Prostate gland (tissue), 2 donors: ENCODE measurements around the gene UAP1L1. TPM values are rescaled to one million over a fixed set of nuclear protein-coding genes. Genes with fewer than 3 reads are reported as not detected.
A peak's percentile ranks its signal among the peaks of the same experiment; 100 is the strongest.

ENCODE experiments used
- DNase-seq: peaks from one replicate; pipeline ENCODE4 v3.0.0-alpha.2; 2019; ENCODE audit warnings: low spot score
- H3K27ac ChIP-seq, 2 donors: fragments of 200-600 bp; sonication (generic); 2 replicates each; pipeline ENCODE4 v1.5.1; 2017 to 2019
- H3K27me3 ChIP-seq: fragments of 200-600 bp; sonication (generic); replicated peaks from 2 replicates; pipeline ENCODE4 v1.5.1; 2019; ENCODE audit not compliant: insufficient read depth
- H3K36me3 ChIP-seq, 2 donors: fragments of 200-600 bp; sonication (generic); 1 replicate in 1 of 2; 2 replicates in 1 of 2; pipeline versions ENCODE4 v1.5.1 to v1.8.1; 2017 to 2019
- H3K4me1 ChIP-seq: fragments of 200-600 bp; sonication (generic); replicated peaks from 2 replicates; pipeline ENCODE4 v1.5.1; 2019
- H3K4me3 ChIP-seq, 2 donors: fragments of 200-600 bp; sonication (generic); 2 replicates each; pipeline ENCODE4 v1.5.1; 2017 to 2019
- H3K9me3 ChIP-seq: fragments of 200-600 bp; sonication (generic); 2 replicates; pipeline ENCODE4 v1.5.1; 2017
- POLR2A ChIP-seq: fragments of 450-650 bp; IDR thresholded peaks from one replicate; pipeline ENCODE4 v1.6.1; 2016; ENCODE audit warnings: antibody characterized with exemption, mild to moderate bottlenecking
- POLR2AphosphoS5 ChIP-seq: sonication (generic); formaldehyde crosslinking; IDR thresholded peaks from one replicate; pipeline ENCODE4 v1.6.1; 2017; ENCODE audit warnings: antibody characterized with exemption
- WGBS: methylation state at CpG from one replicate; pipeline ENCODE4 v1.1.5; 2018; 5-methylcytosine and 5-hydroxymethylcytosine counted together
- intact Hi-C: fragments of 100-400 bp; cut with DNase I; formaldehyde crosslinking; loops from one replicate; pipeline ENCODE4 v1.14.2; 2022
- total RNA-seq, 2 donors: library from RNA; depleted of rRNA; stranded (reverse); fragments of >200 nt; gene quantifications; one replicate each; pipeline ENCODE4 v1.1.0, GENCODE V29; 2016
- TF ChIP-seq, protein P1 (sequence below), 4 experiments: fragments of 200-600 bp in 2 of 4; fragments of 450-650 bp in 2 of 4; sonication (generic) in 2 of 4; IDR thresholded peaks; 1 replicate in 3 of 4; 2 replicates in 1 of 4; pipeline ENCODE4 v1.5.1; 2016 to 2019; ENCODE audit warnings: antibody characterized with exemption in 4 of 4, mild to moderate bottlenecking in 2 of 4, moderate library complexity in 2 of 4

Gene UAP1L1
- total RNA-seq, 2 donors from 2014 or later: 8.2 to 19.9 TPM

DNA sequence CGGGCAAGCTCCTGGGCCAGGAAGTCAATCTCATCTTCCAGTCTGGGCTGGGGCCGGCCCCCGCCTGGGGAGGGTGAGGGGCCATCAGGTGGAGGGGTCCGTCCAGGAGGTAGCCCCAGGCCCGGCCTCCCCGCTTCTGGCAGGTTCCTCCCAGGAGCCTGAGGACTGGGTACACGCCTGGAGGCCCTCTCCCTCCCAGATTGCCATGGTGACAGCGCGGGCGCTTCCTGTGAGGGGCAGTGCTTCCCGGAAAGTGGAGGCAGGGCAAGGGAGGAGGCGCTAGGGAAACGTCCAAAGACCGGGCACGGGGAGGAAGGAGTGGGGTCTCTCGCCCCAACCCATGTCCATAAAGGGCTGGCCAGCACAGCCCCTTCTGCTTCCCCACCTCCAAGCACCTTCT is 36.2 kb upstream of the UAP1L1 start:
- Histone ChIP-seq H3K4me3 (no peak overlapping the region), H3K36me3 (peaks cover 5 to 8% of the 10 kb centered on the region in 2 donors), H3K9me3 (no peaks in the 10 kb centered on the region), H3K27ac (peak overlapping the region in 1 of 2 donors; percentile 17), H3K4me1 (peaks cover 17% of the 10 kb centered on the region), H3K27me3 (no peaks in the 10 kb centered on the region)
- TF ChIP-seq POLR2A (no peak), POLR2AphosphoS5 (no peak)
- TF ChIP-seq, protein P1, sequence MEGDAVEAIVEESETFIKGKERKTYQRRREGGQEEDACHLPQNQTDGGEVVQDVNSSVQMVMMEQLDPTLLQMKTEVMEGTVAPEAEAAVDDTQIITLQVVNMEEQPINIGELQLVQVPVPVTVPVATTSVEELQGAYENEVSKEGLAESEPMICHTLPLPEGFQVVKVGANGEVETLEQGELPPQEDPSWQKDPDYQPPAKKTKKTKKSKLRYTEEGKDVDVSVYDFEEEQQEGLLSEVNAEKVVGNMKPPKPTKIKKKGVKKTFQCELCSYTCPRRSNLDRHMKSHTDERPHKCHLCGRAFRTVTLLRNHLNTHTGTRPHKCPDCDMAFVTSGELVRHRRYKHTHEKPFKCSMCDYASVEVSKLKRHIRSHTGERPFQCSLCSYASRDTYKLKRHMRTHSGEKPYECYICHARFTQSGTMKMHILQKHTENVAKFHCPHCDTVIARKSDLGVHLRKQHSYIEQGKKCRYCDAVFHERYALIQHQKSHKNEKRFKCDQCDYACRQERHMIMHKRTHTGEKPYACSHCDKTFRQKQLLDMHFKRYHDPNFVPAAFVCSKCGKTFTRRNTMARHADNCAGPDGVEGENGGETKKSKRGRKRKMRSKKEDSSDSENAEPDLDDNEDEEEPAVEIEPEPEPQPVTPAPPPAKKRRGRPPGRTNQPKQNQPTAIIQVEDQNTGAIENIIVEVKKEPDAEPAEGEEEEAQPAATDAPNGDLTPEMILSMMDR (IDR thresholded peaks at IDR 0.05): no peak
- DNase-seq: no peak
- WGBS: 61% methylated on average over 12 of the region's 16 CpGs
- intact Hi-C loops: no loop called here

- H3K36me3 ChIP-seq: peaks cover 5 to 8% of the 10 kb centered on the region in 2 donors
- no peaks in the 10 kb centered on the region for H3K27me3 ChIP-seq
- WGBS: 84% methylated on average over 34 of the region's 36 CpGs
- DNase-seq: no peak
- peak overlapping the region; percentile 9 to 85 for H3K27ac ChIP-seq
- TF ChIP-seq, protein P1 (IDR thresholded peaks at IDR 0.05): no peak
- TF ChIP-seq POLR2A: no peak
- no peak for TF ChIP-seq POLR2AphosphoS5
- intact Hi-C loops: no loop called here
- peaks cover 32% of the 10 kb centered on the region for H3K4me1 ChIP-seq
- H3K9me3 ChIP-seq: no peaks in the 10 kb centered on the region
- H3K4me3 ChIP-seq: peak overlapping the region in 1 of 2 donors; percentile 58
Observed at GRCh38 chr9:137042751-137043727, 34.3 kb upstream of the UAP1L1 start.

DNA sequence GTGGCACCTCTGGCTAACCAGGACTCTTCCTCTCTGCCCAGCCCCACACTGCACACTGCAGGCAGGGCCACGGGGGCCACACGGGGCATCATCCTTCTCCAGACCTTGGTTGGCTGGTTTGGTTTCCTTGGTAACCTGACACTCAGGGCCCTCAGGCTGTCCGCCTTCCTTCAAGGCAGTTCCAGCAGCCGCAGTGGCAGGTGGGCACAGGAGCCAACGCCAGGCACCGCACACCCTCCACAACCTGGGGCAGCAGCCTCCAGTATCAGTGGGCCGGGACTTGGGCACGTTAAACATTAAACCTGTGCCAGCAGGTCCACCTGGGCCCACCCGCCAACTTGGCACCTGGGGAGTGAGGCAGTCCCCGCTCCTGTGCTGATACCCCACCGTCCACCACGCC is 33.3 kb upstream of the UAP1L1 start:
- Histone ChIP-seq H3K9me3 (no peaks in the 10 kb centered on the region), H3K4me1 (peaks cover 38% of the 10 kb centered on the region), H3K4me3 (peak overlapping the region; percentile 53 to 58), H3K27me3 (no peaks in the 10 kb centered on the region), H3K27ac (peak overlapping the region; percentile 9 to 85), H3K36me3 (peaks cover 5 to 8% of the 10 kb centered on the region in 2 donors)
- TF ChIP-seq, protein P1 (IDR thresholded peaks at IDR 0.05): no peak
- TF ChIP-seq POLR2A: no peak
- TF ChIP-seq POLR2AphosphoS5: no peak
- no peak for DNase-seq
- 45% methylated on average over 12 of the region's 12 CpGs for WGBS
- intact Hi-C loops: no loop called here

- peaks cover 44% of the 10 kb centered on the region for H3K4me1 ChIP-seq
- 29% methylated on average over 18 of the region's 18 CpGs for WGBS
- peak overlapping the region; percentile 85 to 87 for H3K27ac ChIP-seq
- H3K4me3 ChIP-seq: peak overlapping the region; percentile 53 to 58
- TF ChIP-seq POLR2AphosphoS5 (peak; percentile 62), POLR2A (peak; percentile 29)
- TF ChIP-seq, protein P1 (IDR thresholded peaks at IDR 0.05): no peak
- intact Hi-C loops: no loop called here
- no peaks in the 10 kb centered on the region for H3K27me3 ChIP-seq
- DNase-seq: no peak
- peaks cover 0 to 8% of the 10 kb centered on the region in 2 donors for H3K36me3 ChIP-seq
- H3K9me3 ChIP-seq: no peaks in the 10 kb centered on the region
Observed at GRCh38 chr9:137044502-137045177, 32.7 kb upstream of the UAP1L1 start.
